Non-pigmented ciliary epithelial cell (primary cell): ENCODE results near the gene SERPINA5.
"Not testable (repeated sequence)": the region's sequence is repeated elsewhere in the genome, so short reads cannot be mapped to it uniquely, and the experiment has no call there.

ENCODE experiments used
- DNase-seq: peaks from one replicate; pipeline ENCODE4 v3.0.0-alpha.2; 2010; ENCODE audit warnings: low read depth

Gene SERPINA5

GRCh38 chr14:94573475-94574277 lies 7.5 kb upstream of the SERPINA5 start:
- no peak for DNase-seq

- no peak for DNase-seq
Measured at GRCh38 chr14:94574336-94574735, 6.9 kb upstream of the SERPINA5 start.

- DNase-seq = peak; percentile 51
Measured at GRCh38 chr14:94575730-94576585, 5.3 kb upstream of the SERPINA5 start.

GRCh38 chr14:94577472-94577871 lies 3.8 kb upstream of the SERPINA5 start:
- DNase-seq = not testable (repeated sequence)

- no peak for DNase-seq
Measured at GRCh38 chr14:94578712-94579111, 2.5 kb upstream of the SERPINA5 start.

- DNase-seq = no peak
Measured at GRCh38 chr14:94582199-94582750, 1.0 kb downstream of the SERPINA5 start.

- DNase-seq = no peak
Measured at GRCh38 chr14:94582851-94583250, 1.6 kb downstream of the SERPINA5 start.

GRCh38 chr14:94583557-94583956 lies 2.3 kb downstream of the SERPINA5 start:
- DNase-seq = no peak

- no peak for DNase-seq
Measured at GRCh38 chr14:94584591-94585280, 3.5 kb downstream of the SERPINA5 start.

GRCh38 chr14:94586635-94587034 lies 5.4 kb downstream of the SERPINA5 start:
- DNase-seq = no peak

- DNase-seq = no peak
Measured at GRCh38 chr14:94588311-94588710, 7.1 kb downstream of the SERPINA5 start.

GRCh38 chr14:94591073-94591472 lies 9.8 kb downstream of the SERPINA5 start:
- DNase-seq = no peak

- DNase-seq = no peak
Measured at GRCh38 chr14:94591871-94592270, 10.6 kb downstream of the SERPINA5 start.

- no peak for DNase-seq
Measured at GRCh38 chr14:94592457-94592856, 11.2 kb downstream of the SERPINA5 start.

GRCh38 chr14:94593376-94593748 lies 12.1 kb downstream of the SERPINA5 start:
- no peak for DNase-seq

GRCh38 chr14:94593749-94594431 lies 12.7 kb downstream of the SERPINA5 start:
- DNase-seq = no peak

- DNase-seq = no peak
Measured at GRCh38 chr14:94594441-94594840, 13.2 kb downstream of the SERPINA5 start.

GRCh38 chr14:94595912-94596311 lies 14.7 kb downstream of the SERPINA5 start:
- DNase-seq = no peak

- no peak for DNase-seq
Measured at GRCh38 chr14:94596361-94596760, 15.1 kb downstream of the SERPINA5 start.

GRCh38 chr14:94597788-94598187 lies 16.6 kb downstream of the SERPINA5 start:
- DNase-seq = no peak

GRCh38 chr14:94598506-94598815 lies 17.2 kb downstream of the SERPINA5 start:
- DNase-seq = no peak
